GM23338 (cell line): Measurements from ENCODE around the gene S100PBP. TPM values are rescaled to one million over a fixed set of nuclear protein-coding genes. Genes with fewer than 3 reads are reported as not detected.

Experiments used
- ATAC-seq: fragments of 200-7000 bp; cut with Tn5 transposase; 3 replicates; pipeline ENCODE4 v1.9.1; 2020
- DNase-seq: peaks from one replicate; pipeline ENCODE4 v3.0.0-alpha.2; 2015; ENCODE audit warnings: low spot score
- H2AFZ ChIP-seq: fragments of 200-600 bp; sonication (generic); 2 replicates; pipeline ENCODE4 v1.8.0; 2016; ENCODE audit warnings: antibody characterized with exemption, mild to moderate bottlenecking, moderate library complexity
- H3F3A ChIP-seq: fragments of 200-600 bp; sonication (generic); replicated peaks from 2 replicates; pipeline ENCODE4 v1.8.0; 2017; ENCODE audit warnings: antibody characterized with exemption, mixed run types, low read depth
- H3K27ac ChIP-seq: fragments of 200-600 bp; sonication (generic); 2 replicates; pipeline ENCODE4 v1.6.1; 2016; ENCODE audit warnings: low read depth
- H3K27me3 ChIP-seq: fragments of 200-600 bp; sonication (generic); 2 replicates; pipeline ENCODE4 v1.8.0; 2016; ENCODE audit warnings: mild to moderate bottlenecking, mixed run types, moderate library complexity; ENCODE audit not compliant: insufficient read depth
- H3K36me3 ChIP-seq: fragments of 200-600 bp; sonication (generic); 2 replicates; pipeline ENCODE4 v1.8.0; 2016; ENCODE audit warnings: mild to moderate bottlenecking; ENCODE audit not compliant: insufficient read depth
- H3K4me1 ChIP-seq: fragments of 200-600 bp; sonication (generic); 2 replicates; pipeline ENCODE4 v1.8.0; 2016; ENCODE audit warnings: mild to moderate bottlenecking, moderate library complexity; ENCODE audit not compliant: insufficient read depth
- H3K4me2 ChIP-seq: fragments of 200-600 bp; sonication (generic); 2 replicates; pipeline ENCODE4 v1.7.1; 2017; ENCODE audit warnings: mixed run types
- H3K4me3 ChIP-seq: fragments of 200-600 bp; sonication (generic); 2 replicates; pipeline ENCODE4 v1.6.1; 2016; ENCODE audit warnings: mixed run types
- H3K79me2 ChIP-seq: fragments of 200-600 bp; sonication (generic); replicated peaks from 2 replicates; pipeline ENCODE4 v1.8.0; 2017; ENCODE audit warnings: mild to moderate bottlenecking; ENCODE audit not compliant: insufficient read depth
- H3K9me2 ChIP-seq: fragments of 200-600 bp; sonication (generic); 2 replicates; pipeline ENCODE4 v1.8.0; 2017; ENCODE audit not compliant: insufficient read depth
- H4K20me1 ChIP-seq: fragments of 200-600 bp; sonication (generic); replicated peaks from 2 replicates; pipeline ENCODE4 v1.8.0; 2017; ENCODE audit warnings: mild to moderate bottlenecking; ENCODE audit not compliant: insufficient read depth
- H3K27ac Mint-ChIP-seq: 2 replicates; pipeline ENCODE4 v1.8.0; 2020; ENCODE audit warnings: inconsistent platforms, mild to moderate bottlenecking, moderate library complexity, mixed read lengths
- H3K27me3 Mint-ChIP-seq: 3 replicates; pipeline ENCODE4 v1.8.0; 2022; ENCODE audit warnings: low read depth, mild to moderate bottlenecking, moderate library complexity, mixed read lengths, inconsistent platforms; ENCODE audit not compliant: insufficient read depth, poor library complexity
- H3K36me3 Mint-ChIP-seq: 3 replicates; pipeline ENCODE4 v1.8.0; 2021; ENCODE audit warnings: low read depth, mild to moderate bottlenecking, inconsistent platforms, moderate library complexity, mixed read lengths
- H3K4me1 Mint-ChIP-seq: 3 replicates; pipeline ENCODE4 v1.8.0; 2020; ENCODE audit warnings: mild to moderate bottlenecking, inconsistent platforms, mixed read lengths
- H3K4me3 Mint-ChIP-seq: 3 replicates; pipeline ENCODE4 v1.8.0; 2021; ENCODE audit warnings: moderate library complexity, mild to moderate bottlenecking, inconsistent platforms, mixed read lengths
- H3K9me3 Mint-ChIP-seq: 3 replicates; pipeline ENCODE4 v1.8.0; 2020; ENCODE audit warnings: moderate library complexity, mild to moderate bottlenecking, inconsistent platforms, mixed read lengths
- NANOG ChIP-seq: IDR thresholded peaks from 2 replicates; pipeline ENCODE4 v1.6.1; 2016; ENCODE audit warnings: antibody characterized with exemption, borderline replicate concordance
- REST ChIP-seq: IDR thresholded peaks from one replicate; pipeline ENCODE4 v1.6.1; 2018; ENCODE audit warnings: antibody characterized with exemption; ENCODE audit not compliant: unreplicated experiment
- polyA plus RNA-seq: library from polyadenylated mRNA; unstranded; fragments of >200 nt; fragmentation: Nextera tagmentation; extraction: Ambion mirVana; gene quantifications from 2 replicates; pipeline ENCODE4 v1.2.1, GENCODE V29; 2016
- total RNA-seq: library from RNA; depleted of rRNA; stranded (reverse); fragments of >200 nt; shearing (Covaris generic); gene quantifications from 2 replicates; pipeline ENCODE4 v1.2.3, GENCODE V29; 2014
- TF ChIP-seq, protein P1 (sequence below): IDR thresholded peaks from 2 replicates; pipeline ENCODE4 v1.6.1; 2016; ENCODE audit warnings: antibody characterized with exemption
- TF ChIP-seq, protein P2 (sequence below): fragments of 250-450 bp; sonication (Bioruptor Pico); IDR thresholded peaks from 2 replicates; pipeline ENCODE4 v1.5.0; 2020; ENCODE audit warnings: mild to moderate bottlenecking, moderate library complexity

The S100PBP gene
- total and polyA plus RNA-seq, 2 experiments from 2014 or later, result 30.6 to 65.2 TPM

GRCh38 chr1:32848354-32849063 lies 31.1 kb downstream of the S100PBP start:
- peaks cover 14% of the 10 kb centered on the region for H3K36me3 ChIP-seq
- TF ChIP-seq REST, result no peak
- no peak for TF ChIP-seq NANOG
- TF ChIP-seq, protein P1, sequence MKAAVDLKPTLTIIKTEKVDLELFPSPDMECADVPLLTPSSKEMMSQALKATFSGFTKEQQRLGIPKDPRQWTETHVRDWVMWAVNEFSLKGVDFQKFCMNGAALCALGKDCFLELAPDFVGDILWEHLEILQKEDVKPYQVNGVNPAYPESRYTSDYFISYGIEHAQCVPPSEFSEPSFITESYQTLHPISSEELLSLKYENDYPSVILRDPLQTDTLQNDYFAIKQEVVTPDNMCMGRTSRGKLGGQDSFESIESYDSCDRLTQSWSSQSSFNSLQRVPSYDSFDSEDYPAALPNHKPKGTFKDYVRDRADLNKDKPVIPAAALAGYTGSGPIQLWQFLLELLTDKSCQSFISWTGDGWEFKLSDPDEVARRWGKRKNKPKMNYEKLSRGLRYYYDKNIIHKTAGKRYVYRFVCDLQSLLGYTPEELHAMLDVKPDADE, result no peak
- TF ChIP-seq, protein P2, sequence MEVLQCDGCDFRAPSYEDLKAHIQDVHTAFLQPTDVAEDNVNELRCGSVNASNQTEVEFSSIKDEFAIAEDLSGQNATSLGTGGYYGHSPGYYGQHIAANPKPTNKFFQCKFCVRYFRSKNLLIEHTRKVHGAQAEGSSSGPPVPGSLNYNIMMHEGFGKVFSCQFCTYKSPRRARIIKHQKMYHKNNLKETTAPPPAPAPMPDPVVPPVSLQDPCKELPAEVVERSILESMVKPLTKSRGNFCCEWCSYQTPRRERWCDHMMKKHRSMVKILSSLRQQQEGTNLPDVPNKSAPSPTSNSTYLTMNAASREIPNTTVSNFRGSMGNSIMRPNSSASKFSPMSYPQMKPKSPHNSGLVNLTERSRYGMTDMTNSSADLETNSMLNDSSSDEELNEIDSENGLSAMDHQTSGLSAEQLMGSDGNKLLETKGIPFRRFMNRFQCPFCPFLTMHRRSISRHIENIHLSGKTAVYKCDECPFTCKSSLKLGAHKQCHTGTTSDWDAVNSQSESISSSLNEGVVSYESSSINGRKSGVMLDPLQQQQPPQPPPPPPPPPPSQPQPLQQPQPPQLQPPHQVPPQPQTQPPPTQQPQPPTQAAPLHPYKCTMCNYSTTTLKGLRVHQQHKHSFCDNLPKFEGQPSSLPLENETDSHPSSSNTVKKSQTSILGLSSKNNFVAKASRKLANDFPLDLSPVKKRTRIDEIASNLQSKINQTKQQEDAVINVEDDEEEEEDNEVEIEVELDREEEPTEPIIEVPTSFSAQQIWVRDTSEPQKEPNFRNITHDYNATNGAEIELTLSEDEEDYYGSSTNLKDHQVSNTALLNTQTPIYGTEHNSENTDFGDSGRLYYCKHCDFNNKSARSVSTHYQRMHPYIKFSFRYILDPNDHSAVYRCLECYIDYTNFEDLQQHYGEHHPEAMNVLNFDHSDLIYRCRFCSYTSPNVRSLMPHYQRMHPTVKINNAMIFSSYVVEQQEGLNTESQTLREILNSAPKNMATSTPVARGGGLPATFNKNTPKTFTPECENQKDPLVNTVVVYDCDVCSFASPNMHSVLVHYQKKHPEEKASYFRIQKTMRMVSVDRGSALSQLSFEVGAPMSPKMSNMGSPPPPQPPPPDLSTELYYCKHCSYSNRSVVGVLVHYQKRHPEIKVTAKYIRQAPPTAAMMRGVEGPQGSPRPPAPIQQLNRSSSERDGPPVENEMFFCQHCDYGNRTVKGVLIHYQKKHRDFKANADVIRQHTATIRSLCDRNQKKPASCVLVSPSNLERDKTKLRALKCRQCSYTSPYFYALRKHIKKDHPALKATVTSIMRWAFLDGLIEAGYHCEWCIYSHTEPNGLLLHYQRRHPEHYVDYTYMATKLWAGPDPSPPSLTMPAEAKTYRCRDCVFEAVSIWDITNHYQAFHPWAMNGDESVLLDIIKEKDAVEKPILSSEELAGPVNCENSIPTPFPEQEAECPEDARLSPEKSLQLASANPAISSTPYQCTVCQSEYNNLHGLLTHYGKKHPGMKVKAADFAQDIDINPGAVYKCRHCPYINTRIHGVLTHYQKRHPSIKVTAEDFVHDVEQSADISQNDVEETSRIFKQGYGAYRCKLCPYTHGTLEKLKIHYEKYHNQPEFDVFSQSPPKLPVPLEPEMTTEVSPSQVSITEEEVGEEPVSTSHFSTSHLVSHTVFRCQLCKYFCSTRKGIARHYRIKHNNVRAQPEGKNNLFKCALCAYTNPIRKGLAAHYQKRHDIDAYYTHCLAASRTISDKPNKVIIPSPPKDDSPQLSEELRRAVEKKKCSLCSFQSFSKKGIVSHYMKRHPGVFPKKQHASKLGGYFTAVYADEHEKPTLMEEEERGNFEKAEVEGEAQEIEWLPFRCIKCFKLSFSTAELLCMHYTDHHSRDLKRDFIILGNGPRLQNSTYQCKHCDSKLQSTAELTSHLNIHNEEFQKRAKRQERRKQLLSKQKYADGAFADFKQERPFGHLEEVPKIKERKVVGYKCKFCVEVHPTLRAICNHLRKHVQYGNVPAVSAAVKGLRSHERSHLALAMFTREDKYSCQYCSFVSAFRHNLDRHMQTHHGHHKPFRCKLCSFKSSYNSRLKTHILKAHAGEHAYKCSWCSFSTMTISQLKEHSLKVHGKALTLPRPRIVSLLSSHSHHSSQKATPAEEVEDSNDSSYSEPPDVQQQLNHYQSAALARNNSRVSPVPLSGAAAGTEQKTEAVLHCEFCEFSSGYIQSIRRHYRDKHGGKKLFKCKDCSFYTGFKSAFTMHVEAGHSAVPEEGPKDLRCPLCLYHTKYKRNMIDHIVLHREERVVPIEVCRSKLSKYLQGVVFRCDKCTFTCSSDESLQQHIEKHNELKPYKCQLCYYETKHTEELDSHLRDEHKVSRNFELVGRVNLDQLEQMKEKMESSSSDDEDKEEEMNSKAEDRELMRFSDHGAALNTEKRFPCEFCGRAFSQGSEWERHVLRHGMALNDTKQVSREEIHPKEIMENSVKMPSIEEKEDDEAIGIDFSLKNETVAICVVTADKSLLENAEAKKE (CRISPR knock-in tag), result no peak
- peaks cover 3% of the 10 kb centered on the region for H3K27me3 Mint-ChIP-seq

More at GRCh38 chr1:32848354-32849063, 31.1 kb downstream of the S100PBP start:
- H2AFZ ChIP-seq, result no peak overlapping the region
- no peaks in the 10 kb centered on the region for H3K79me2 ChIP-seq
- DNase-seq (no peak), ATAC-seq (peak; percentile 34; the same call in 1 of the 3 replicates)
- no peak overlapping the region for H3K4me3 ChIP-seq
- no peaks in the 10 kb centered on the region; the same call in 2 of the 3 replicates for H3K4me1 Mint-ChIP-seq
- H3F3A ChIP-seq, result 0 out of 2 replicates have a peak, but pooled peaks cover 4% of the 10 kb centered on the region
- H3K27ac Mint-ChIP-seq, result no peak overlapping the region
- peaks cover 31% of the 10 kb centered on the region for H3K36me3 Mint-ChIP-seq
- H3K4me2 ChIP-seq, result no peak overlapping the region
- no peaks in the 10 kb centered on the region for H3K27me3 ChIP-seq
- no peaks in the 10 kb centered on the region for H3K9me2 ChIP-seq
- H3K4me1 ChIP-seq, result no peaks in the 10 kb centered on the region; the same call in 1 of the 2 replicates
- peaks cover 5% of the 10 kb centered on the region for H4K20me1 ChIP-seq
- peaks cover 2% of the 10 kb centered on the region; the same call in 1 of the 3 replicates for H3K9me3 Mint-ChIP-seq
- H3K27ac ChIP-seq, result no peak overlapping the region
- no peak overlapping the region for H3K4me3 Mint-ChIP-seq
